KBM-7 (cell line): ENCODE results near the gene TEC.
"Not testable (repeated sequence)": the region's sequence is repeated elsewhere in the genome, so short reads cannot be mapped to it uniquely, and the experiment has no call there.

Experiments
- DNase-seq: peaks from one replicate; pipeline ENCODE4 v3.0.0-alpha.2; 2015
- in situ Hi-C: fragments of 300-500 bp; cut with MboI; formaldehyde crosslinking; loops from 2 replicates; pipeline ENCODE4 v1.14.3; 2020; ENCODE audit warnings: low sequenced_read_pairs, low pct_unique_long_range_greater_than_20kb, mixed read lengths

Gene TEC

GRCh38 chr4:48184882-48185281 lies 84.8 kb downstream of the TEC start:
- in situ Hi-C loops = no loop called here
- no peak for DNase-seq

- in situ Hi-C loops = no loop called here
- DNase-seq = peak; percentile 50
Observed at GRCh38 chr4:48180234-48180633, 89.4 kb downstream of the TEC start.

GRCh38 chr4:48178931-48179330 lies 90.7 kb downstream of the TEC start:
- in situ Hi-C loops = no loop called here
- no peak for DNase-seq

DNA sequence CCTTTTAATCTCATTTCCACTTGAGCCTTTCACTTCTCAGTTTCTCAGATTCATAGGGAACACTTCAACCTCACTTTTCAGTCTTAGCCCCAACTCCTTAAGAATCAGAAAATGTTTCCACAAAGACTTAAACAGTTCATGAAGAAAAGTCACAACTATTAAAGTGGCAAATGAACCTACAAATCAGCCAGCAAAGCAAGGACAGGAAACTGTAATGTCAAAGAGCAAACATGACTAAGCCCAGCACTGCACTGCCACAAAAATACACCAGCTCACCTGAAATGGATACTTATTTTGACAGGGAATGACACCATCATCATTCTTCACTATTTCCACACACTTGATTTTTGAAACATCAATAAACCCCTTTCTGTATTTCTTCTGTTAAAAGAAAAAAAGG lies 93.8 kb downstream of the TEC start:
- DNase-seq = no peak
- in situ Hi-C loops = no loop called here

DNA sequence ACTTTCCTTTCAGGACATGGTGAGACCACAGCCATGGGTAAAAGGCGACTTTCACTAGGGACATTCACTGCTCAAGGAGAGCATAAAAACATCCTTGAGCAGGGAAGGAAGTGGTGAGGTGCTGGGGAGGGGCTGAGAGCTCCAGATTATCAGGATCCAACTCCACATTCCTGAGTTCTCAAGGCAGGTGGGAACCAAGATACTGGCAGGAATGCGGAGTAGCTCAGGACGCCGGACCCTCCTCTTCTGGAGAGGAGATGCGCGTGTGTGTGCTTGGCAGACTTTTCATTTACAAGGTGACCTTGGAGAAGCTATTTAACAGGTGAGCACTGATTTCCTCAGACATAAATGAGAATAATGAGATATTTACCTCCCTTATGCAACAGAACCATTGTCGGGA lies 94.3 kb downstream of the TEC start:
- DNase-seq = no peak
- in situ Hi-C loops = no loop called here

- no peak for DNase-seq
- in situ Hi-C loops = no loop called here
Observed at GRCh38 chr4:48173056-48173991, 96.3 kb downstream of the TEC start.

GRCh38 chr4:48172651-48173050 lies 97.0 kb downstream of the TEC start:
- DNase-seq = no peak
- in situ Hi-C loops = no loop called here

GRCh38 chr4:48169636-48170035 lies 100.0 kb downstream of the TEC start:
- no peak for DNase-seq
- in situ Hi-C loops = no loop called here

DNA sequence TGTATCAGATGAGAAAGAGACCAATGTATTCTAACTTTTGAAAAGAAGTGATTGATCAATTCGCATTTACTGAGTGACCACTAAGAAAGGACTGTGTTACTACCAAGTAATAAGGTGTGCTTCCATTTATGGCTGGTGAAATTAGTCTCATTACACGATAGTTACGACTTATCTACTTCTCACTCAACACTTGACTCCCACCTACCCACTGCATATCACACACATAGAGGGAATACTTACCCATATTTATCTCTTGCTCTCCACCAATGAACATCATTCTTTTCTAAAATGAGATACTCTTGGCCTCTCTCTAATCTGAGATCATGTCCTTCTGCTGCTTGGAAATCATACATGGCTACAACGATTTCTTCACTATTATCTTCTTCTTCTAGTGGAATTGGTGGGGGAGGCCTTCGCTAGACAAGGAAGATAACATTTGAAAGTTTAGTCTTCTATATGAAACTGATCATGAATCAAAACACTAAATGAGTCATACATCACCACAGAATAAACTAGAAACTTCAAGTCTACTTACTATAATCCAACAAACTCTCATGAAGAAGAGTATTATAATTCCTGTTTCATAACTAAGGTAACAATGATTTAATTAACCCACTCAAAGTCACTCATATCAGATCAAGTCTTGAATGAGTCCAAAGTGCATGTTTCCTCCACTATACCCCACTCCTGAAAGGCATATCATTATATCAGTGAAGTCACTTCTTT lies 101.9 kb downstream of the TEC start:
- in situ Hi-C loops = no loop called here
- DNase-seq = no peak

DNA sequence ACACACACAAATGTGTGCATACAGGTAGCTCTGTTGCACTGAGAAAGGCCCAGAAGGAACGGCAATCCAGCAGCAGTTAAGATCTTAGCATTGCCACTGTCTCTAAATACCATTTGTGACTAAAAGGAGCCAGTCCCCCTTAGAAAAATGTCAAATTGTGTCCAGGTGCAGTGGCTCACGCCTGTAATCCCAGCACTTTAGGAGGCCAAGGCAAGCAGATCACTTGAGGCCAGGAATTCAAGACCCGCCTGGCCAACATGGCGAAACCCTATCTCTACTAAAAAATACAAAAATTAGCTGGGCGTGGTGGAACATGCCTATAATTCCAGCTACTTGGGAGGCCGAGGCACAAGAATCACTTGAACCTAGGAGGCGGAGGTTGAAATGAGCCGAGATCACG lies 105.1 kb downstream of the TEC start:
- in situ Hi-C loops, DNase-seq: not testable (repeated sequence)

- DNase-seq = no peak
- in situ Hi-C loops = no loop called here
Observed at GRCh38 chr4:48163746-48164145, 105.9 kb downstream of the TEC start.

DNA sequence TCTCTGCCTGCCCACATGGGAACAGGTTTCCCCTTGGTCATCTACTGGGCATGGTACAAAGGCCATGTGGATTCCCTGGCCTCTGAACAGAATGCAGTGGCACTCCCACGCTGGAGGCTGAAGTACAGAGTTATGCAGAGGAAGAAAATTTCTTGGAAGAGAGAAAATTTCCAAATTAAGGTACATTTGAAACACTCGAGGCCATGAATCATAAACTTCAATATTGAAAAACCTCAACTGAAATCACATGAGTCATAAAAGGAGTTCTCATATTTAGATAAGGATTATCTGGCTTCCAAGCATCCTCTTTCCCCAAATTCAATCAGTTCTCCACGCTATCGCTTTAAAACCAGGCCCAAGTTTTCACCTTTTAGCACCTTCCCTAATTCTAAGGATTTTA lies 107.5 kb downstream of the TEC start:
- in situ Hi-C loops = no loop called here
- no peak for DNase-seq

GRCh38 chr4:48157271-48157670 lies 112.4 kb downstream of the TEC start:
- no peak for DNase-seq
- in situ Hi-C loops = no loop called here

- in situ Hi-C loops = no loop called here
Observed at GRCh38 chr4:48156423-48156822, 113.2 kb downstream of the TEC start.

DNA sequence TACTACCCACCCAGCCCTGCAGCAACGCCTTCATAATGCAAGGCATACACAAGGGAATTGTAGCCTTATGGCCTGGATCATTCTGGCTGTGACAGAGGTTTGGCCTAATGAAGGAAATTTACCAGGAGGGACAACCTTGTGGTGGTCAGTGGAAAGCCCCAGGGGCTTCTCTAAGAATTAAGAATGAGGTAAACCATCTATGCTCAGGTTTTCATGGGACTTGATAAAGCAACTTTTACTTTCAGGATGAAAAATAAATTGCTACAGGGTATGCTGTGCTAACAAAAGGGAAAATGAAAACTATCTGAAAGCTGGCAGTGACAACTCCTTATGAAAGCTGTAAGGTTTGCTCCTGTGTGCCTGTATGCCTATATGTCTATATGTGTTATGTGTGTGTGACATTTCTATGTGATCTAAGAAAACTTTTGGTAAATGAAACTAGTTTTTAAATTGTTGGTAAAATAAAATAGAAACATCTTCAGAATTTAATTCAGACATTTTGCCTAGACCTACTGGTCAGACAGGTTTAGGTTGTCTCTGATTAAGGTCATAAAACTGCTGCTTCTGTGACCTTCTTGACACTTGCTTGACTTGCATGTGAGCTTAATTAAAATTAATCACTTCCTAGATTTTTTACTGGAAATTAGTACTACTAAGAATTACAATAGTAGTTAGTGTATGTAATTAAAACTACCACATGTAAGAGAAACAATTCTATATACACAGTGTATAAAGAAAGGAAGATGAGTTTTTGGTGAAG lies 115.7 kb downstream of the TEC start:
- in situ Hi-C loops = no loop called here
- no peak for DNase-seq

More at GRCh38 chr4:48156423-48156822, 113.2 kb downstream of the TEC start:
- DNase-seq = no peak

DNA sequence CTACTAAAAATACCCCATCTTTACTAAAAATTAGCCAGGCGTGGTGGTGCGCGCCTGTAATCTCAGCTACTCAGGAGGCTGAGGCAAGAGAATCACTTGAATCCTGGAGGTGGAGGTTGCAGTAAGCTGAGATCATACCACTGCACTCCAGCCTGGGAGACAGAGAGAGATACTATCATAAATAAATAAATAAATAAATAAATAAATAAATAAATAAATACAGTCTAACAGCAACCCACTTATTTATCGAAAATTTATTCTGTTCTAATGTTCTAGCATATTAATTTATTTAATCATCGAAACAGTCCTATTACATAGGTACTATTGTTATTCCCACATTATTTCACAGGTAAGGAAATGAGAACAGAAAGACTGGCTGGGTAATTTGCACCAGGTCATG lies 117.4 kb downstream of the TEC start:
- no peak for DNase-seq
- in situ Hi-C loops = no loop called here

- in situ Hi-C loops = loop anchor here (25.0 kb wide), 1 partner anchor 387 kb away; no protein-coding TSS in a partner anchor
- DNase-seq = no peak
Observed at GRCh38 chr4:48149827-48150370, 119.7 kb downstream of the TEC start.

DNA sequence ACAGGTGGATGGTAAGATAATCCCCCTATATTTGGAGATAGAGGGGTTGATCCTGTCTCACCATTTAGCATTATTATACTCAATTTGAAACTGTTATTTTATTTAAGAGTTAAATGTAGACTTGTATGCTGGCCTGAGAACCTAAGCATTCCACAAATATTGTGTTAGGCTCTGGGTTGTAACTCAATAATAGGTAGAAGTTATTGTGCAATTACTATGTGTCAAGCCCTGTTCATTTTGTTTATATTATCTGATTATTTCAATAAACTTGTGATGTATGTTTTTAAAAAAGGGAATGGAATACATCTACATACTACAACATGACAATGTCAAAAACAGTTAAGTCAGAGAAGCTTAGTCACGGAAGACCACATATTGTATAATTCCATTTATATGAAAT lies 122.0 kb downstream of the TEC start:
- DNase-seq = no peak

GRCh38 chr4:48141048-48141447 lies 128.6 kb downstream of the TEC start:
- DNase-seq = peak; percentile 52
- in situ Hi-C loops = loop anchor here (25.0 kb wide), 1 partner anchor 396 kb away; no protein-coding TSS in a partner anchor

More for the DNA sequence above, 122.0 kb downstream of the TEC start:
- in situ Hi-C loops = loop anchor here (25.0 kb wide), 1 partner anchor 390 kb away; no protein-coding TSS in a partner anchor
